HepG2 (cell line): Measurements from ENCODE around the gene TASOR2. TPM values are rescaled to one million over a fixed set of nuclear protein-coding genes. Genes with fewer than 3 reads are reported as not detected.

Experiments
- ATAC-seq: fragments of 200-7000 bp; cut with Tn5 transposase; 3 replicates; pipeline ENCODE4 v1.9.1; 2020; ENCODE audit warnings: mild to moderate bottlenecking, moderate library complexity
- BruUV-seq: library from RNA; stranded (reverse); fragments of 400-500 nt; replicated peaks from 2 replicates; lab custom pipeline; 2021; lab: Mats Ljungman, UMichigan
- CTCF ChIA-PET: fragments of 300-600 bp; formaldehyde crosslinking; extraction: SDS; loops from one replicate; lab custom pipeline; 2021; ENCODE audit warnings: low total read pairs, inconsistent platforms, low intra/inter-chr PET ratio; lab: Yijun Ruan, JAX
- POLR2A ChIA-PET: fragments of 350-600 bp; sonication (Branson Sonifier 250); formaldehyde crosslinking; loops from one replicate; lab custom pipeline; 2020; ENCODE audit warnings: antibody characterized with exemption, inconsistent platforms; lab: Yijun Ruan, JAX
- DNase-seq: peaks from one replicate; pipeline ENCODE4 v3.0.0-alpha.2; 2015; ENCODE audit warnings: low spot score
- FAIRE-seq: peaks from 3 replicates; lab custom pipeline; 2011; peaks lifted over from hg19 to GRCh38; lab: Jason Lieb, UNC
- H2AFZ ChIP-seq: one replicate; pipeline ENCODE4 v1.6.1; 2011; ENCODE audit warnings: low read length, inconsistent platforms
- H3K27ac ChIP-seq: fragments of 300-600 bp; 3 replicates; pipeline ENCODE4 v1.8.0; 2011; ENCODE audit warnings: mixed run types, mild to moderate bottlenecking, mixed read lengths, low read length, inconsistent platforms; ENCODE audit not compliant: insufficient read depth; ENCODE audit errors: extremely low read length
- H3K27me3 ChIP-seq, 2 experiments: fragments of 200-600 bp in 1 of 2; 2 replicates in 1 of 2; 3 replicates in 1 of 2; pipeline versions ENCODE4 v1.6.0 to v1.8.0; 2011; ENCODE audit warnings: low read length in 2 of 2, mild to moderate bottlenecking in 2 of 2, moderate library complexity in 2 of 2, inconsistent platforms in 1 of 2; ENCODE audit not compliant: insufficient read depth in 2 of 2, control insufficient read depth in 1 of 2
- H3K36me3 ChIP-seq, 2 experiments: fragments of 200-600 bp in 1 of 2; replicated peaks in 1 of 2; 2 replicates in 1 of 2; 3 replicates in 1 of 2; pipeline versions ENCODE4 v1.5.1 to v1.8.0; 2011; ENCODE audit warnings: low read length in 2 of 2, inconsistent platforms in 1 of 2; ENCODE audit not compliant: insufficient read depth in 2 of 2, control insufficient read depth in 1 of 2
- H3K4me1 ChIP-seq: 2 replicates; pipeline ENCODE4 v1.5.1; 2012; ENCODE audit warnings: low read length, inconsistent platforms; ENCODE audit not compliant: insufficient read depth
- H3K4me2 ChIP-seq: 2 replicates; pipeline ENCODE4 v1.6.0; 2011; ENCODE audit warnings: low read depth, low read length, inconsistent platforms
- H3K4me3 ChIP-seq, 3 experiments: fragments of 200-600 bp in 1 of 3; sonication (generic), shearing (Covaris generic) in 1 of 3; replicated peaks in 1 of 3; 2 replicates each; pipeline ENCODE4 v1.5.1; 2011 to 2016; ENCODE audit warnings: low read length in 3 of 3, inconsistent platforms in 2 of 3, low read depth in 2 of 3, mild to moderate bottlenecking in 2 of 3, control low read depth in 1 of 3, mixed read lengths in 1 of 3; ENCODE audit not compliant: insufficient read depth in 1 of 3
- H3K79me2 ChIP-seq: one replicate; pipeline ENCODE4 v1.6.1; 2011; ENCODE audit warnings: low read length, inconsistent platforms; ENCODE audit not compliant: insufficient read depth
- H3K9ac ChIP-seq: 2 replicates; pipeline ENCODE4 v1.6.0; 2011; ENCODE audit warnings: mild to moderate bottlenecking, low read depth, low read length, inconsistent platforms; ENCODE audit not compliant: insufficient read depth
- H3K9me3 ChIP-seq: 2 replicates; pipeline ENCODE4 v1.5.1; 2012; ENCODE audit warnings: mild to moderate bottlenecking, low read length
- H4K20me1 ChIP-seq: 2 replicates; pipeline ENCODE4 v1.6.0; 2011; ENCODE audit warnings: inconsistent platforms, mild to moderate bottlenecking, low read length, moderate library complexity; ENCODE audit not compliant: insufficient read depth
- EHMT2 ChIP-seq: fragments of 200-600 bp; sonication (generic); IDR thresholded peaks from 2 replicates; pipeline ENCODE4 v1.7.0; 2017; ENCODE audit warnings: antibody characterized with exemption, low read depth, low read length, borderline replicate concordance
- HDAC1 ChIP-seq: sonication (generic); formaldehyde crosslinking; IDR thresholded peaks from 2 replicates; pipeline ENCODE4 v1.5.1; 2020; ENCODE audit warnings: mild to moderate bottlenecking, missing genetic modification reagents
- HNF4A ChIP-seq: sonication (generic); formaldehyde crosslinking; IDR thresholded peaks from 2 replicates; pipeline ENCODE4 v1.4.0; 2020; ENCODE audit warnings: missing genetic modification reagents
- LCORL ChIP-seq, 2 experiments: fragments of 450-650 bp in 1 of 2; sonication (generic) in 1 of 2; formaldehyde crosslinking in 1 of 2; IDR thresholded peaks; 2 replicates each; pipeline versions ENCODE4 v1.5.0 to v1.6.1; 2017 to 2020; ENCODE audit warnings: antibody characterized with exemption in 1 of 2, missing genetic modification reagents in 1 of 2
- TBX2 ChIP-seq: sonication (generic); formaldehyde crosslinking; IDR thresholded peaks from 2 replicates; pipeline ENCODE4 v1.5.0; 2020; ENCODE audit warnings: missing genetic modification reagents, mild to moderate bottlenecking, borderline replicate concordance
- U2AF2 ChIP-seq: fragments of 200-400 bp; formaldehyde crosslinking; IDR thresholded peaks from 2 replicates; pipeline ENCODE4 v1.6.1; 2017; ENCODE audit warnings: low read depth, mild to moderate bottlenecking, low read length
- ZNF460 ChIP-seq: sonication (generic); formaldehyde crosslinking; IDR thresholded peaks from 2 replicates; pipeline ENCODE4 v1.5.1; 2020; ENCODE audit warnings: missing genetic modification reagents, mild to moderate bottlenecking, borderline replicate concordance
- in situ Hi-C: cut with HindIII; loops from 2 replicates; pipeline ENCODE4 v1.10.0; 2017; ENCODE audit warnings: low pct_unique_long_range_greater_than_20kb; ENCODE audit not compliant: extremely low pct_ligation_motif_present
- intact Hi-C: fragments of 100-400 bp; cut with micrococcal nuclease; formaldehyde crosslinking; loops from one replicate; pipeline ENCODE4 v1.10.0; 2022; ENCODE audit not compliant: unreplicated experiment
- polyA plus RNA-seq, 8 experiments: library from polyadenylated mRNA; depleted of rRNA in 3 of 8; stranded (reverse) in 7 of 8; unstranded in 1 of 8; fragments of >200 nt; fragmentation: Illumina TruSeq in 4 of 8; extraction: Trizol in 4 of 8; gene quantifications; 2 replicates each; pipeline versions ENCODE4 v1.2.1 to v1.2.3, GENCODE V29; 2011 to 2016; ENCODE audit warnings: low read depth in 4 of 8, missing spikeins in 1 of 8, mixed read lengths in 1 of 8; ENCODE audit not compliant: insufficient read depth in 1 of 8
- total RNA-seq, 5 experiments: library from RNA; depleted of rRNA; stranded (reverse); fragments of >200 nt; fragmentation: Illumina TruSeq; extraction: Trizol; gene quantifications; 2 replicates each; pipeline ENCODE4 v1.2.3, GENCODE V29; 2016; ENCODE audit warnings: low read depth in 1 of 5
- TF ChIP-seq, protein P1 (sequence below): IDR thresholded peaks from 2 replicates; pipeline ENCODE4 v1.6.1; 2016; ENCODE audit warnings: missing compliant biosample characterization, missing genetic modification reagents, borderline replicate concordance
- TF ChIP-seq, protein P2 (sequence below): sonication (generic); formaldehyde crosslinking; IDR thresholded peaks from 2 replicates; pipeline ENCODE4 v1.4.0; 2020; ENCODE audit warnings: low read depth, missing genetic modification reagents
- TF ChIP-seq, protein P3 (sequence below): sonication (generic); formaldehyde crosslinking; IDR thresholded peaks from one replicate; pipeline ENCODE4 v1.5.1; 2020; ENCODE audit warnings: mild to moderate bottlenecking, missing genetic modification reagents; ENCODE audit errors: not compliant biosample characterization

TASOR2 gene
- total and polyA plus RNA-seq, 2 of the 13 experiments (the other 11 are each of a cell fraction or from before 2014, with no cell fraction given): 24.2 to 55.3 TPM

DNA sequence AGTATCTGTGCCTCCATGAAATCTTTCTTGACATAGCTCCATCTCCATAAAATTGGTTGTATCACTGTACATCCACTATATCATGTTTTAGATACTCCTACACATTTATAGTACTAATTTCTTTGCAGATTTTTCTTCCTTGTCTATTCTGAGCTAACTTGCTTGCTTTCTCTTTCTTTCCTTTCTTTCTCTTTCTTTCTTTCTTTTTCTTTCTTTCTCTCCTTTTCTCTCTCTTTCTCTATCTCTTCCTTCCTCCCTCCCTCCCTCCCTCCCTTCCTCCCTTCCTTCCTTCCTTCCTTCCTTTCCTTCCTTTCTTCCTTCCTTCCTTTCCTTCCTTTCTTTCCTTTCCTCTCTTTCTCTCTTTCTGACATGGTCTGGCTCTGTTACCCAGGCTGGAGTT lies 23.7 kb downstream of the TASOR2 start:
- H3K4me2 ChIP-seq: no peak overlapping the region
- intact Hi-C loops: no loop called here
- CTCF ChIA-PET: no interaction called here
- no peaks in the 10 kb centered on the region for H3K36me3 ChIP-seq
- H3K9me3 ChIP-seq: no peaks in the 10 kb centered on the region
- FAIRE-seq (no peak), ATAC-seq (no peak), DNase-seq (no peak)
- peaks cover 21% of the 10 kb centered on the region for H3K4me1 ChIP-seq
- no peak overlapping the region for H3K4me3 ChIP-seq
- POLR2A ChIA-PET: interaction anchor here (1.5 kb wide), 1 partner anchor 15 kb away, joined by 5 read pairs; no protein-coding TSS in a partner anchor
- H3K9ac ChIP-seq: no peak overlapping the region
- H3K79me2 ChIP-seq: peaks cover 95% of the 10 kb centered on the region
- no peak overlapping the region for H3K27ac ChIP-seq
- no peak overlapping the region for H2AFZ ChIP-seq
- in situ Hi-C loops: no loop called here
- BruUV-seq: no TSS peak
- no peaks in the 10 kb centered on the region; a peak in 1 of 5 replicates for H3K27me3 ChIP-seq
- no peaks in the 10 kb centered on the region; the same call in none of the 2 replicates for H4K20me1 ChIP-seq
- TF ChIP-seq, protein P1, sequence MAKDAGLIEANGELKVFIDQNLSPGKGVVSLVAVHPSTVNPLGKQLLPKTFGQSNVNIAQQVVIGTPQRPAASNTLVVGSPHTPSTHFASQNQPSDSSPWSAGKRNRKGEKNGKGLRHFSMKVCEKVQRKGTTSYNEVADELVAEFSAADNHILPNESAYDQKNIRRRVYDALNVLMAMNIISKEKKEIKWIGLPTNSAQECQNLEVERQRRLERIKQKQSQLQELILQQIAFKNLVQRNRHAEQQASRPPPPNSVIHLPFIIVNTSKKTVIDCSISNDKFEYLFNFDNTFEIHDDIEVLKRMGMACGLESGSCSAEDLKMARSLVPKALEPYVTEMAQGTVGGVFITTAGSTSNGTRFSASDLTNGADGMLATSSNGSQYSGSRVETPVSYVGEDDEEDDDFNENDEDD (CRISPR knock-in tag): no peak
- TF ChIP-seq HDAC1 (CRISPR knock-in tag): no peak
- TF ChIP-seq U2AF2: no peak
- no peak for TF ChIP-seq EHMT2
- TF ChIP-seq LCORL (IDR thresholded peaks at IDR 0.05): no peak
- no peak for TF ChIP-seq LCORL (CRISPR knock-in tag; IDR thresholded peaks at IDR 0.05)
- TF ChIP-seq ZNF460 (CRISPR knock-in tag): no peak
- TF ChIP-seq TBX2 (CRISPR knock-in tag): no peak
- TF ChIP-seq, protein P2, sequence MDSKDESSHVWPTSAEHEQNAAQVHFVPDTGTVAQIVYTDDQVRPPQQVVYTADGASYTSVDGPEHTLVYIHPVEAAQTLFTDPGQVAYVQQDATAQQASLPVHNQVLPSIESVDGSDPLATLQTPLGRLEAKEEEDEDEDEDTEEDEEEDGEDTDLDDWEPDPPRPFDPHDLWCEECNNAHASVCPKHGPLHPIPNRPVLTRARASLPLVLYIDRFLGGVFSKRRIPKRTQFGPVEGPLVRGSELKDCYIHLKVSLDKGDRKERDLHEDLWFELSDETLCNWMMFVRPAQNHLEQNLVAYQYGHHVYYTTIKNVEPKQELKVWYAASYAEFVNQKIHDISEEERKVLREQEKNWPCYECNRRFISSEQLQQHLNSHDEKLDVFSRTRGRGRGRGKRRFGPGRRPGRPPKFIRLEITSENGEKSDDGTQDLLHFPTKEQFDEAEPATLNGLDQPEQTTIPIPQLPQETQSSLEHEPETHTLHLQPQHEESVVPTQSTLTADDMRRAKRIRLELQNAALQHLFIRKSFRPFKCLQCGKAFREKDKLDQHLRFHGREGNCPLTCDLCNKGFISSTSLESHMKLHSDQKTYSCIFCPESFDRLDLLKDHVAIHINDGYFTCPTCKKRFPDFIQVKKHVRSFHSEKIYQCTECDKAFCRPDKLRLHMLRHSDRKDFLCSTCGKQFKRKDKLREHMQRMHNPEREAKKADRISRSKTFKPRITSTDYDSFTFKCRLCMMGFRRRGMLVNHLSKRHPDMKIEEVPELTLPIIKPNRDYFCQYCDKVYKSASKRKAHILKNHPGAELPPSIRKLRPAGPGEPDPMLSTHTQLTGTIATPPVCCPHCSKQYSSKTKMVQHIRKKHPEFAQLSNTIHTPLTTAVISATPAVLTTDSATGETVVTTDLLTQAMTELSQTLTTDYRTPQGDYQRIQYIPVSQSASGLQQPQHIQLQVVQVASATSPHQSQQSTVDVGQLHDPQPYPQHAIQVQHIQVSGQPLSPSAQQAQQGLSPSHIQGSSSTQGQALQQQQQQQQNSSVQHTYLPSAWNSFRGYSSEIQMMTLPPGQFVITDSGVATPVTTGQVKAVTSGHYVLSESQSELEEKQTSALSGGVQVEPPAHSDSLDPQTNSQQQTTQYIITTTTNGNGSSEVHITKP (CRISPR knock-in tag): no peak
- no peak for TF ChIP-seq HNF4A (CRISPR knock-in tag)
- TF ChIP-seq, protein P3, sequence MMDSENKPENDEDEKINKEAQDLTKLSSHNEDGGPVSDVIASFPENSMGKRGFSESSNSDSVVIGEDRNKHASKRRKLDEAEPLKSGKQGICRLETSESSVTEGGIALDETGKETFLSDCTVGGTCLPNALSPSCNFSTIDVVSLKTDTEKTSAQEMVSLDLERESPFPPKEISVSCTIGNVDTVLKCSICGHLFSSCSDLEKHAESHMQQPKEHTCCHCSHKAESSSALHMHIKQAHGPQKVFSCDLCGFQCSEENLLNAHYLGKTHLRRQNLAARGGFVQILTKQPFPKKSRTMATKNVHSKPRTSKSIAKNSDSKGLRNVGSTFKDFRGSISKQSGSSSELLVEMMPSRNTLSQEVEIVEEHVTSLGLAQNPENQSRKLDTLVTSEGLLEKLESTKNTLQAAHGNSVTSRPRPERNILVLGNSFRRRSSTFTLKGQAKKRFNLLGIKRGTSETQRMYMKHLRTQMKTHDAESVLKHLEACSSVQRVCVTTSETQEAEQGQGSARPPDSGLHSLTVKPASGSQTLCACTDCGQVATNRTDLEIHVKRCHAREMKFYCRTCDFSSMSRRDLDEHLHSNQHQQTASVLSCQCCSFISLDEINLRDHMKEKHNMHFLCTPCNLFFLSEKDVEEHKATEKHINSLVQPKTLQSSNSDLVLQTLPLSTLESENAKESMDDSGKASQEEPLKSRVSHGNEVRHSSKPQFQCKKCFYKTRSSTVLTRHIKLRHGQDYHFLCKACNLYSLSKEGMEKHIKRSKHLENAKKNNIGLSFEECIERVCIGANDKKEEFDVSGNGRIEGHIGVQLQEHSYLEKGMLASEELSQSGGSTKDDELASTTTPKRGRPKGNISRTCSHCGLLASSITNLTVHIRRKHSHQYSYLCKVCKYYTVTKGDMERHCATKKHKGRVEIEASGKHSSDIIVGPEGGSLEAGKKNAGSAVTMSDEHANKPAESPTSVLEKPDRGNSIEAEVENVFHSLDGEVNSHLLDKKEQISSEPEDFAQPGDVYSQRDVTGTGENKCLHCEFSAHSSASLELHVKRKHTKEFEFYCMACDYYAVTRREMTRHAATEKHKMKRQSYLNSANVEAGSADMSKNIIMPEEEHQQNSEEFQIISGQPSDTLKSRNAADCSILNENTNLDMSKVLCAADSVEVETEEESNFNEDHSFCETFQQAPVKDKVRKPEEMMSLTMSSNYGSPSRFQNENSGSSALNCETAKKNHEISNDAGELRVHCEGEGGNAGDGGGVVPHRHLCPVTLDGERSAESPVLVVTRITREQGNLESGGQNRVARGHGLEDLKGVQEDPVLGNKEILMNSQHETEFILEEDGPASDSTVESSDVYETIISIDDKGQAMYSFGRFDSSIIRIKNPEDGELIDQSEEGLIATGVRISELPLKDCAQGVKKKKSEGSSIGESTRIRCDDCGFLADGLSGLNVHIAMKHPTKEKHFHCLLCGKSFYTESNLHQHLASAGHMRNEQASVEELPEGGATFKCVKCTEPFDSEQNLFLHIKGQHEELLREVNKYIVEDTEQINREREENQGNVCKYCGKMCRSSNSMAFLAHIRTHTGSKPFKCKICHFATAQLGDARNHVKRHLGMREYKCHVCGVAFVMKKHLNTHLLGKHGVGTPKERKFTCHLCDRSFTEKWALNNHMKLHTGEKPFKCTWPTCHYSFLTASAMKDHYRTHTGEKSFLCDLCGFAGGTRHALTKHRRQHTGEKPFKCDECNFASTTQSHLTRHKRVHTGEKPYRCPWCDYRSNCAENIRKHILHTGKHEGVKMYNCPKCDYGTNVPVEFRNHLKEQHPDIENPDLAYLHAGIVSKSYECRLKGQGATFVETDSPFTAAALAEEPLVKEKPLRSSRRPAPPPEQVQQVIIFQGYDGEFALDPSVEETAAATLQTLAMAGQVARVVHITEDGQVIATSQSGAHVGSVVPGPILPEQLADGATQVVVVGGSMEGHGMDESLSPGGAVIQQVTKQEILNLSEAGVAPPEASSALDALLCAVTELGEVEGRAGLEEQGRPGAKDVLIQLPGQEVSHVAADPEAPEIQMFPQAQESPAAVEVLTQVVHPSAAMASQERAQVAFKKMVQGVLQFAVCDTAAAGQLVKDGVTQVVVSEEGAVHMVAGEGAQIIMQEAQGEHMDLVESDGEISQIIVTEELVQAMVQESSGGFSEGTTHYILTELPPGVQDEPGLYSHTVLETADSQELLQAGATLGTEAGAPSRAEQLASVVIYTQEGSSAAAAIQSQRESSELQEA (CRISPR knock-in tag): no peak
